ENCODE results near the gene BSX.

BSX gene

GRCh38 chr11:122954455-122954854 is 27.2 kb downstream of the BSX start:
- no peak for DNase-seq (ENCODE audit: low read depth in 2 of 2)

DNA sequence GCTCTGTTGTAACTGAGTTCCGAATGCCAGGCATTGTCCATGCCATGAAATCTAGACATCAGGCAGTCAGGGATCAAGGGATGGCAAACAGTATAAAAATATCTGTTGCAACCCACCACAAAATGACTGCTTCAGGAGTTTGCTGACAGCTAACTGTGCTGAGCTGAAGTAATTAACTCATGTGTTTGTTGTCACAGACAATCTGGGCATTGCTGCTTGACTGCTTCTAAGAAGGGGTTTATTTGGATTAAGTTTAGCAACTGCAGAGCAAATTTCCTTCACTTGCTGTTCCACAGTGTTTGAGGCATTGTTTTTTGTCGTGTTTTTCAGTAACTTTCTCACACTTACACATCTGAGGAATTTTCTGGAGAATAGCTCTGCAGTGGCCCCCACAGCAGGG is 30.4 kb downstream of the BSX start:
- DNase-seq (ENCODE audit: low read depth in 2 of 2), result no peak

DNA sequence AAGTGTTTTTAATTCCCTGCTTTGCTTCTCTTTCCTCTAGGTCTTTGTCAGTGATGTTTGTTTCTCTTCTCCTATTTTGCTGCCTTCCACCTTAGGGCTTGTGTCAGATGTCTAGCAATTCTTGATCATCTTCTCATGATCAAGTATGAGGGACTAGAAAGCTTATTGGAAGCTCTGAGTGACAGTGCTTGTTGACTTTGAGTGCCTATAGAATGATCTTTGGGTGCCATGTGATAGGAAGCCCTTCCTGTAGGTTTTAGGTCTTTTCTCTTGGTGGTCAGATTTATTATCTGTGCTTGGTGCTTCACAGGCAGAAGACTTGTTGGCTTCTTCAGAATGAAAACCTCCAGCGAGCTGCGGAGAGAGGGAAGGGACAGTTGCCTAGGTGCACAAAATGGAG is 43.1 kb downstream of the BSX start:
- DNase-seq (ENCODE audit: low read depth in 2 of 2), result no peak

DNA sequence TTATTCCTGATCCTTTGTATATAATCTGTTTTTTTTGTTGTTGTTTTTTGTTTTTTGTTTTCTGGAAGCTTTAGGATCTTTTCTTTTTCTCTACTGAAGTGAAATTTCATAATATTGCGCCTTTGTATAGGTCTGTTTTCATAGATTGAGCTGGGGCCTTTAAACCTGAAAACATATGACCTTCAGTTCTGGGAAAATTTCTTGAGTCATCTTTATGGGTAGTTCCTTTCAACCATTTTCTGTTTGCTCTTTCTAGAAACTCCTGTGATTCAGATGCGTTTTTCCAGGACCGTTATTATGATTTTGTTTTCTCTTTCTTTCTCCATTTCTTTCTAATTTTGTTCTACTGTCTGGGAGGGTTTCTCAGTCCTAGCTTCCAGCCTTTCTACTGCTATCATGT is 43.7 kb downstream of the BSX start:
- DNase-seq (ENCODE audit: low read depth in 2 of 2), result no peak

DNA sequence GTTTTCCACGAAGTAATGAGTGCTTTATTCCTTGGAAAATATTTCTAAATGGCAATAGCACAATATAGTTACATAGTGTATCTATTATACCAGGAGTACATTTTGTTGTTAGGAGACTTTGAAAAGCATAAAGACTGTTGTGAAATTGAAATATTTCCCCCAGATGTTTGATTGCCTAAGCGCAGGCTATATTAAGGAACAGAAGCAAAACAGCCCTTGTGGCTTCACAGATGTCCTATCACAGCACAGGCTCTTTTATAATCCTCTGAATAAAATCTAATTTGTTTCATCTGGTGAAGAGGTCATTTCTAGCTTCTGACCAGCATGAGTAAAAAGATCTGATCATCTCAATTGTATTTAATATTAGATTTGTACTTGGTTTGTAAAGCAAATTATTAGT is 48.2 kb downstream of the BSX start:
- DNase-seq (ENCODE audit: low read depth in 2 of 2), result no peak

- DNase-seq (ENCODE audit: low read depth in 2 of 2), result no peak
These were observed 50.1 kb downstream of the BSX start for GRCh38 chr11:122931510-122931909.
